Suprapubic skin (tissue), 3 donors: ENCODE results near the gene NFKBIB.

Source experiments
- CTCF ChIP-seq, 2 donors: fragments of 200-600 bp in 1 of 2; fragments of 450-650 bp in 1 of 2; sonication (generic) in 1 of 2; IDR thresholded peaks; one replicate each; pipeline ENCODE4 v1.5.1; 2016 to 2019; ENCODE audit warnings: antibody characterized with exemption in 2 of 2, mild to moderate bottlenecking in 1 of 2, moderate library complexity in 1 of 2
- EP300 ChIP-seq: sonication (generic); formaldehyde crosslinking; IDR thresholded peaks from one replicate; pipeline ENCODE4 v1.6.1; 2017; ENCODE audit warnings: antibody characterized with exemption

- no peak for TF ChIP-seq CTCF (IDR thresholded peaks at IDR 0.05)
- no peak for TF ChIP-seq EP300
Observed at GRCh38 chr19:38919837-38920601, 20.2 kb downstream of the NFKBIB start.
